Neural progenitor cell (in vitro differentiated cells): ENCODE data around the gene PAPPA2.

Source experiments
- EZH2 ChIP-seq: fragments of 200-600 bp; sonication (generic); IDR thresholded peaks from 2 replicates; pipeline ENCODE4 v1.6.1; 2017; ENCODE audit warnings: antibody characterized with exemption, mild to moderate bottlenecking, moderate library complexity
- EZH2phosphoT487 ChIP-seq: fragments of 200-600 bp; sonication (generic); IDR thresholded peaks from 2 replicates; pipeline ENCODE4 v1.6.1; 2017; ENCODE audit warnings: antibody characterized with exemption
- TF ChIP-seq, protein P1 (sequence below): fragments of 200-600 bp; sonication (generic); IDR thresholded peaks from 2 replicates; pipeline ENCODE4 v1.5.1; 2017; ENCODE audit warnings: antibody characterized with exemption, mild to moderate bottlenecking

DNA sequence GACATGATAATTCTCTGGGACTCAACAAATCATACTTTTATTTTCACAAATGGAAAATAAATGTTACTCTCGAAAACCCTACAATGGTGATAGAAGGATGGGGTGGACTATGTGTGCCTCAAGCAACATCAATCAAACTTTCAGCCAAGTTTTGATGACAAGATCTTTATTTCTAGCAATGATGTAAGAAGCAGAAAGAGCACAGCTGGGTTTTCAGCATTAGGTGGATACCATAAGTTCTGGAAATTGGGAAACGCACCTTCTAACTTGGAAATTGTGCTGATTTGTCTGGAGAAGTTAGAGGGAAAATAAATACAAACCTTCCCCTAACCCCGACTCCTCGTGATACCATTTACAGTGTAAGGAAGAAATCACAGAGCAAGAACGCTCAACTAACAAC is 320.3 kb downstream of the PAPPA2 start:
- TF ChIP-seq EZH2, result no peak
- TF ChIP-seq, protein P1, sequence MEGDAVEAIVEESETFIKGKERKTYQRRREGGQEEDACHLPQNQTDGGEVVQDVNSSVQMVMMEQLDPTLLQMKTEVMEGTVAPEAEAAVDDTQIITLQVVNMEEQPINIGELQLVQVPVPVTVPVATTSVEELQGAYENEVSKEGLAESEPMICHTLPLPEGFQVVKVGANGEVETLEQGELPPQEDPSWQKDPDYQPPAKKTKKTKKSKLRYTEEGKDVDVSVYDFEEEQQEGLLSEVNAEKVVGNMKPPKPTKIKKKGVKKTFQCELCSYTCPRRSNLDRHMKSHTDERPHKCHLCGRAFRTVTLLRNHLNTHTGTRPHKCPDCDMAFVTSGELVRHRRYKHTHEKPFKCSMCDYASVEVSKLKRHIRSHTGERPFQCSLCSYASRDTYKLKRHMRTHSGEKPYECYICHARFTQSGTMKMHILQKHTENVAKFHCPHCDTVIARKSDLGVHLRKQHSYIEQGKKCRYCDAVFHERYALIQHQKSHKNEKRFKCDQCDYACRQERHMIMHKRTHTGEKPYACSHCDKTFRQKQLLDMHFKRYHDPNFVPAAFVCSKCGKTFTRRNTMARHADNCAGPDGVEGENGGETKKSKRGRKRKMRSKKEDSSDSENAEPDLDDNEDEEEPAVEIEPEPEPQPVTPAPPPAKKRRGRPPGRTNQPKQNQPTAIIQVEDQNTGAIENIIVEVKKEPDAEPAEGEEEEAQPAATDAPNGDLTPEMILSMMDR, result no peak
- no peak for TF ChIP-seq EZH2phosphoT487
